Measurements from ENCODE around the gene LIN7C. TPM values are rescaled to one million over a fixed set of nuclear protein-coding genes. Genes with fewer than 3 reads are reported as not detected.

LIN7C gene
- polyA plus RNA-seq, 3 donors, result 7.3 to 24.0 (median 18.9) TPM

DNA sequence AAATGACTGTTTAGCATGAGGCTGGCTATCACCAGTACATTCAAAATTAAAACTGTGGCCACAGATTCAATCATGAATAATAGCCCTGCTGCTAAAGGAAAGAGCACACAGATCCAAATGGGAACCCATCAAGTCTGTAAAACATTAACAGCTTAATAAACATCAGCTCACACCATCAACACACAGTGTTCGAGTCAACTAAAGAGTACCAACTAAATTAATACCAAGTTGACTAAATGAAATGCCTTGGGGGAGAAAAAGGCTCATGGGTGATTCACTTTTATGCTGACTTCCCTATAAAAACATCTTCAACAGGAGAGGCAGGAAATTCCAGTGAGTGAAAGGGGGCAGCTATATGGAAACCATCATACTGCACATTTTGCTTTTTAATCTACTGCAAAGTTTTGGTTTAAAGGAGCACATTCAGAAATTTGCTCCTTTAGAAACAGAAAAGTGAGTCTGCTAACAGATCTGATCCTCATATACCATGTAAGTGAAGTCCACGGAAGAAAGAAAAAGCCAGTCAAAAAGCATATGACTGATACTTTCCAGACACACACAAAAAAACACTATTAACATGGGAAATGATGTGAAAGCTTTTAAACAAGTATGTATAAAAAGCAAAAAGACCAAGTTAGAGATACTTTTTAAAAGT, 50.3 kb downstream of the LIN7C start:
- no peak overlapping the region for H2AFZ ChIP-seq (ENCODE audit: insufficient read depth, low read depth, low read length, poor library complexity, severe bottlenecking)
- no peak overlapping the region for H3K27ac ChIP-seq (ENCODE audit: low read depth in 1 of 2, low read length in 2 of 2)
- no peak for DNase-seq
- no CpG with 5 or more reads among the region's 2 CpGs for WGBS (ENCODE audit: insufficient coverage)
- Mint-ChIP-seq H3K36me3 (no peaks in the 10 kb centered on the region), H3K27ac (no peak overlapping the region), H3K4me1 (no peaks in the 10 kb centered on the region), H3K9me3 (peaks cover 0 to 3% (median 0%) of the 10 kb centered on the region in 7 donors), H3K27me3 (ENCODE audit: low read depth in 3 of 3) (no peaks in the 10 kb centered on the region), H3K4me3 (no peak overlapping the region)
- intact Hi-C loops (cut with micrococcal nuclease), result no loop called here
- TF ChIP-seq, protein P1, sequence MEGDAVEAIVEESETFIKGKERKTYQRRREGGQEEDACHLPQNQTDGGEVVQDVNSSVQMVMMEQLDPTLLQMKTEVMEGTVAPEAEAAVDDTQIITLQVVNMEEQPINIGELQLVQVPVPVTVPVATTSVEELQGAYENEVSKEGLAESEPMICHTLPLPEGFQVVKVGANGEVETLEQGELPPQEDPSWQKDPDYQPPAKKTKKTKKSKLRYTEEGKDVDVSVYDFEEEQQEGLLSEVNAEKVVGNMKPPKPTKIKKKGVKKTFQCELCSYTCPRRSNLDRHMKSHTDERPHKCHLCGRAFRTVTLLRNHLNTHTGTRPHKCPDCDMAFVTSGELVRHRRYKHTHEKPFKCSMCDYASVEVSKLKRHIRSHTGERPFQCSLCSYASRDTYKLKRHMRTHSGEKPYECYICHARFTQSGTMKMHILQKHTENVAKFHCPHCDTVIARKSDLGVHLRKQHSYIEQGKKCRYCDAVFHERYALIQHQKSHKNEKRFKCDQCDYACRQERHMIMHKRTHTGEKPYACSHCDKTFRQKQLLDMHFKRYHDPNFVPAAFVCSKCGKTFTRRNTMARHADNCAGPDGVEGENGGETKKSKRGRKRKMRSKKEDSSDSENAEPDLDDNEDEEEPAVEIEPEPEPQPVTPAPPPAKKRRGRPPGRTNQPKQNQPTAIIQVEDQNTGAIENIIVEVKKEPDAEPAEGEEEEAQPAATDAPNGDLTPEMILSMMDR (IDR thresholded peaks at IDR 0.05), result no peak
- H3K9me3 ChIP-seq (replicated peaks in 1 of 2; ENCODE audit: control insufficient read depth in 1 of 2, insufficient read depth in 1 of 2, low read length in 2 of 2), result no peaks in the 10 kb centered on the region
- no peak overlapping the region for H3K4me2 ChIP-seq (replicated peaks; ENCODE audit: extremely low read depth, low read length, poor library complexity, severe bottlenecking)
- H3K27me3 ChIP-seq (ENCODE audit: control insufficient read depth in 2 of 2, insufficient read depth in 2 of 2, low read length in 2 of 2), result no peaks in the 10 kb centered on the region
- H4K20me1 ChIP-seq (ENCODE audit: insufficient read depth, low read length), result no peaks in the 10 kb centered on the region
- H3K36me3 ChIP-seq (replicated peaks in 1 of 2; ENCODE audit: control insufficient read depth in 1 of 2, insufficient read depth in 2 of 2, low read length in 2 of 2), result no peaks in the 10 kb centered on the region
- H3K4me3 ChIP-seq (replicated peaks in 1 of 3; ENCODE audit: low read depth in 2 of 3, low read length in 3 of 3), result no peak overlapping the region
- no peaks in the 10 kb centered on the region for H3K79me2 ChIP-seq (ENCODE audit: insufficient read depth, low read length)
- H3K9ac ChIP-seq (ENCODE audit: insufficient read depth, low read length, poor library complexity, severe bottlenecking), result no peak overlapping the region
- H3K4me1 ChIP-seq (ENCODE audit: control insufficient read depth in 1 of 2, insufficient read depth in 2 of 2, low read length in 2 of 2), result no peaks in the 10 kb centered on the region

DNA sequence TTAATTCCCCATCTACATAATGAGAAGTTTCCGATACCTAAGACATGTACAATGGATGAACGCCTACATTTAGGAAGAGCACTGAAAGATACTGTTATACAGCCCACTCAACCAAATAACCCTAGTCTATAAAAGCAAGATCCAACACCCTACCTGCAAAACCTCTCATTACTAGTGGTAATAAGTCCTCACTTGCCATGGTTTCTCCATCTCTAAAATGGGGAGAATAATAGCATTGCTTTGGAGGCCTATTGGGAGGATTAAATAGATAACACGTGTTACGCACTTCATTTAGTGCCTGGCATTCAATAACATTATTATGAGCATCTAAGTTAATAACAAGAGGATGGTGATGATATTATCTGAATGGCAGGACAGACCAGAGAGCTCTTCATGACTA, 50.9 kb downstream of the LIN7C start:
- H3K4me1 ChIP-seq (ENCODE audit: control insufficient read depth in 1 of 2, insufficient read depth in 2 of 2, low read length in 2 of 2), result no peaks in the 10 kb centered on the region
- WGBS (ENCODE audit: insufficient coverage), result 100% methylated on average over 2 of the region's 4 CpGs
- Mint-ChIP-seq H3K27me3 (ENCODE audit: low read depth in 3 of 3) (no peaks in the 10 kb centered on the region), H3K4me1 (no peaks in the 10 kb centered on the region), H3K9me3 (peaks cover 0 to 3% (median 0%) of the 10 kb centered on the region in 7 donors), H3K4me3 (no peak overlapping the region), H3K36me3 (no peaks in the 10 kb centered on the region), H3K27ac (no peak overlapping the region)
- H3K27me3 ChIP-seq (ENCODE audit: control insufficient read depth in 2 of 2, insufficient read depth in 2 of 2, low read length in 2 of 2), result no peaks in the 10 kb centered on the region
- H3K9me3 ChIP-seq (replicated peaks in 1 of 2; ENCODE audit: control insufficient read depth in 1 of 2, insufficient read depth in 1 of 2, low read length in 2 of 2), result no peaks in the 10 kb centered on the region
- H3K4me2 ChIP-seq (replicated peaks; ENCODE audit: extremely low read depth, low read length, poor library complexity, severe bottlenecking), result no peak overlapping the region
- H3K27ac ChIP-seq (ENCODE audit: low read depth in 1 of 2, low read length in 2 of 2), result no peak overlapping the region
- DNase-seq, result no peak
- no peak overlapping the region for H3K4me3 ChIP-seq (replicated peaks in 1 of 3; ENCODE audit: low read depth in 2 of 3, low read length in 3 of 3)
- TF ChIP-seq, protein P1 (IDR thresholded peaks at IDR 0.05), result no peak
- no peaks in the 10 kb centered on the region for H3K79me2 ChIP-seq (ENCODE audit: insufficient read depth, low read length)
- H4K20me1 ChIP-seq (ENCODE audit: insufficient read depth, low read length), result no peaks in the 10 kb centered on the region
- no peaks in the 10 kb centered on the region for H3K36me3 ChIP-seq (replicated peaks in 1 of 2; ENCODE audit: control insufficient read depth in 1 of 2, insufficient read depth in 2 of 2, low read length in 2 of 2)
- intact Hi-C loops (cut with micrococcal nuclease), result no loop called here
- H3K9ac ChIP-seq (ENCODE audit: insufficient read depth, low read length, poor library complexity, severe bottlenecking), result no peak overlapping the region
- no peak overlapping the region for H2AFZ ChIP-seq (ENCODE audit: insufficient read depth, low read depth, low read length, poor library complexity, severe bottlenecking)
